ENCODE results near the gene JPH4.

DNA sequence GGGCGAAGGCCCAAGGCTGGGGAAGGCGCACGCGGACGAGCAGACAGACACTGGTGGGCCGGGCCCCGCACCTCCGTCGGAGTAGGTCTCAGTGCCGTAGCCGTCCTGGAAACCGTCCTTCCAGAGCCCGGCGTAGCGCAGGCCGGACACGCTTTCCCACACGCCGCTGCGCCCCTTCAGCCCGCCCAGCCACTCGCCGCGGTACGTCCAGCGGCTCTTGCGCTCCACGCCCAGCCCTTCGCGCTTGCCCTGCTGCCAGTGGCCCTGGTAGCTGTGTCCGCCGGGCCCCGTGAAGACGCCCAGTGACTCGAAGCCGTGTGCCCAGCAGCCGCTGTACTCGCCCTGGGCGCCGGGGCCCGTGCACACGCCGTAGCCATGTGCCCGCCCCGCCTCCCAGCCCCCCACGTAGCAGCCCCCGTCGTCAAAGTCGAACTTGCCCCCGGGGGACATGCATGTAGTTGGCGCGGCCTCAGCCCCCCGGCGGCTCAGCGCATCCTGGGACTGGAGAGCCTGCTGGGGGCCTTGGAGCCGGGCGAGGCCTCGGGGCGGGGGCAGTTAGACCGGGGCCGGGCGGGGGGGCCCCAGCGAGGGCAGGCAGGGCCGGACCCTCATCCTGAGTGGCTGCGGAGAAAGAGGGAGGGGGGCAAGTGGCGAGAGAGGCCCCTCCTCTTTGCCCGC lies 1.4 kb downstream of the JPH4 start:
- no peak for TF ChIP-seq ZFP3 (CRISPR knock-in tag; IDR thresholded peaks at IDR 0.05)
- no peak for TF ChIP-seq ZFP30 (CRISPR knock-in tag; IDR thresholded peaks at IDR 0.05)
- TF ChIP-seq ZNF70 (CRISPR knock-in tag; IDR thresholded peaks at IDR 0.05), result no peak; the same call in 1 of the 2 replicates
- TF ChIP-seq, protein P1, sequence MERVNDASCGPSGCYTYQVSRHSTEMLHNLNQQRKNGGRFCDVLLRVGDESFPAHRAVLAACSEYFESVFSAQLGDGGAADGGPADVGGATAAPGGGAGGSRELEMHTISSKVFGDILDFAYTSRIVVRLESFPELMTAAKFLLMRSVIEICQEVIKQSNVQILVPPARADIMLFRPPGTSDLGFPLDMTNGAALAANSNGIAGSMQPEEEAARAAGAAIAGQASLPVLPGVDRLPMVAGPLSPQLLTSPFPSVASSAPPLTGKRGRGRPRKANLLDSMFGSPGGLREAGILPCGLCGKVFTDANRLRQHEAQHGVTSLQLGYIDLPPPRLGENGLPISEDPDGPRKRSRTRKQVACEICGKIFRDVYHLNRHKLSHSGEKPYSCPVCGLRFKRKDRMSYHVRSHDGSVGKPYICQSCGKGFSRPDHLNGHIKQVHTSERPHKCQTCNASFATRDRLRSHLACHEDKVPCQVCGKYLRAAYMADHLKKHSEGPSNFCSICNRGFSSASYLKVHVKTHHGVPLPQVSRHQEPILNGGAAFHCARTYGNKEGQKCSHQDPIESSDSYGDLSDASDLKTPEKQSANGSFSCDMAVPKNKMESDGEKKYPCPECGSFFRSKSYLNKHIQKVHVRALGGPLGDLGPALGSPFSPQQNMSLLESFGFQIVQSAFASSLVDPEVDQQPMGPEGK (CRISPR knock-in tag; IDR thresholded peaks at IDR 0.05; ENCODE audit: borderline replicate concordance), result peak; percentile 78
